Measurements from ENCODE around the gene NDOR1.

DNA sequence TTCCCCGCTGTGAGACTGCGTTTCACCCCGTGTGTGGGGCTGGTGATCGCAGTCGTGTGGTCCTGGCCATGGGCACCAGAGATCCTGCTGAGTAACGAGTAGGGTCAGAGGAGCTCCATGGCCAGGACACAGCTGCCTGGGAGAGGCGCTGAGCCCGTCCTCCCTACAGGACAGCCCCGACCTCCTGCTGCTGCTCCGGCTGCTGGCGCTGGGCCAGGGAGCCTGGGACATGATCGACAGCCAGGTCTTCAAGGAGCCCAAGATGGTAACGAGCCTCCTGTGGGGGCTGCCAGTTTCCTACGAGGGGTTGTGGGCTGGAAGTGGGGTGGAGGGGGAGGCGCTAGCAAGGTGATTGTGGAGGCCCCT is 60.6 kb downstream of the NDOR1 start:
- TF ChIP-seq, protein P1, sequence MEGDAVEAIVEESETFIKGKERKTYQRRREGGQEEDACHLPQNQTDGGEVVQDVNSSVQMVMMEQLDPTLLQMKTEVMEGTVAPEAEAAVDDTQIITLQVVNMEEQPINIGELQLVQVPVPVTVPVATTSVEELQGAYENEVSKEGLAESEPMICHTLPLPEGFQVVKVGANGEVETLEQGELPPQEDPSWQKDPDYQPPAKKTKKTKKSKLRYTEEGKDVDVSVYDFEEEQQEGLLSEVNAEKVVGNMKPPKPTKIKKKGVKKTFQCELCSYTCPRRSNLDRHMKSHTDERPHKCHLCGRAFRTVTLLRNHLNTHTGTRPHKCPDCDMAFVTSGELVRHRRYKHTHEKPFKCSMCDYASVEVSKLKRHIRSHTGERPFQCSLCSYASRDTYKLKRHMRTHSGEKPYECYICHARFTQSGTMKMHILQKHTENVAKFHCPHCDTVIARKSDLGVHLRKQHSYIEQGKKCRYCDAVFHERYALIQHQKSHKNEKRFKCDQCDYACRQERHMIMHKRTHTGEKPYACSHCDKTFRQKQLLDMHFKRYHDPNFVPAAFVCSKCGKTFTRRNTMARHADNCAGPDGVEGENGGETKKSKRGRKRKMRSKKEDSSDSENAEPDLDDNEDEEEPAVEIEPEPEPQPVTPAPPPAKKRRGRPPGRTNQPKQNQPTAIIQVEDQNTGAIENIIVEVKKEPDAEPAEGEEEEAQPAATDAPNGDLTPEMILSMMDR (IDR thresholded peaks at IDR 0.05): no peak
- no peak for TF ChIP-seq POLR2AphosphoS5 (IDR thresholded peaks at IDR 0.05)
